ENCODE measurements around the gene PANK4. TPM values are rescaled to one million over a fixed set of nuclear protein-coding genes. Genes with fewer than 3 reads are reported as not detected.

PANK4 gene
- total and polyA plus RNA-seq, 2 experiments from 2014 or later, result 18.5 to 21.3 TPM

DNA sequence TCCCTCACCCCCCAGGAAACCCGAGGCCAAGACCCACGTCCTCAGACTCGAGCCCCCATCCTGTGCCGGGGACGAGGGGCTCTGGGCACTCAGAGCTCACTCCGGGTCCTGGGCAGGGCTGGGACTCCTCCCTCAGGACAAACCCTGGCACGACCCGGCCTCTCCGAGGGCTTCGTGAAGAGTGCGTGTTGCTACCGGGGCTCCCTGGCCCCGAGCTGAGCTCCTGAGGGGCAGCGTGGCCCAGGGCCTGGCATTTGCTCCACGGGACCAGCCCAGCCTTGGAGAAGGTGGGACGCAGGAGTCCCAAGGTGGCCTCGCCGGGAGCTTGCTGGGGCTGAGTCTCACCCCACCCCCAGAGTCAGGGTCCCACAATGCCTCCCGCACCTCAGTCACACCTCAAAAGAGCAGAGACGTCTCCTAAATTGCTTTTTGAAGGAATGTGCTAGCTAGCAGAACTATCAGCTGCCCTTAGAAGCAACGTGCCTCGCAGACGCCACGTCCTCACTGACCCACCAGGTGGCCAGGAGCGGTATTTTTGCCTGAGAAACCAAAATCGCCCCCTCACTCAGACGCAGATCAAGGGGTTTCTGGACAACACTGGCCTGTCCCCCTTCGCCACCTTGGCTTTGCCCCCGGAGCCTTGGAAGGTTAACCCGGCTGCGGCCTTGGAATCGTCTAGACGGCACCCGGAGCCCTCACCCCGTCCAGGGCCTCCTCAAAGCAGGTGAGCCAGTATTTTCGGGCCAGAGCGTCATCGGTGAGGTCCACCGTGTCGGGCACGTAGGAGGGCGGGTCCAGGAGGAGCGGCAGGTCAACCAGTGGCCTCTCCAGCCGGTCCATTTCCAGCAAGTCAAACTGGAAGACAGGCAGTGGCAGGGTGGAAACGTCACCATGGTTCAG, 11.3 kb downstream of the PANK4 start:
- no peaks in the 10 kb centered on the region for H3K27me3 ChIP-seq
- H3K9me2 ChIP-seq (replicated peaks; ENCODE audit: insufficient read depth), result no peaks in the 10 kb centered on the region
- no peaks in the 10 kb centered on the region for H3K79me2 ChIP-seq
- H3K9me3 ChIP-seq (ENCODE audit: low read depth), result no peaks in the 10 kb centered on the region
- no peak for DNase-seq (ENCODE audit: low spot score)
- H3K4me1 ChIP-seq (ENCODE audit: insufficient read depth), result no peaks in the 10 kb centered on the region
- no peaks in the 10 kb centered on the region for H4K20me1 ChIP-seq (ENCODE audit: insufficient read depth, poor library complexity, severe bottlenecking)
- H3K4me3 ChIP-seq, result no peak overlapping the region
- H3K27ac ChIP-seq, result no peak overlapping the region
- no peaks in the 10 kb centered on the region for H3K36me3 ChIP-seq (replicated peaks; ENCODE audit: insufficient read depth, low read depth)
- WGBS (ENCODE audit: low lambda C conversion rate, missing lambda C conversion rate), result 94% methylated on average over 45 of the region's 45 CpGs
- TF ChIP-seq, protein P1, sequence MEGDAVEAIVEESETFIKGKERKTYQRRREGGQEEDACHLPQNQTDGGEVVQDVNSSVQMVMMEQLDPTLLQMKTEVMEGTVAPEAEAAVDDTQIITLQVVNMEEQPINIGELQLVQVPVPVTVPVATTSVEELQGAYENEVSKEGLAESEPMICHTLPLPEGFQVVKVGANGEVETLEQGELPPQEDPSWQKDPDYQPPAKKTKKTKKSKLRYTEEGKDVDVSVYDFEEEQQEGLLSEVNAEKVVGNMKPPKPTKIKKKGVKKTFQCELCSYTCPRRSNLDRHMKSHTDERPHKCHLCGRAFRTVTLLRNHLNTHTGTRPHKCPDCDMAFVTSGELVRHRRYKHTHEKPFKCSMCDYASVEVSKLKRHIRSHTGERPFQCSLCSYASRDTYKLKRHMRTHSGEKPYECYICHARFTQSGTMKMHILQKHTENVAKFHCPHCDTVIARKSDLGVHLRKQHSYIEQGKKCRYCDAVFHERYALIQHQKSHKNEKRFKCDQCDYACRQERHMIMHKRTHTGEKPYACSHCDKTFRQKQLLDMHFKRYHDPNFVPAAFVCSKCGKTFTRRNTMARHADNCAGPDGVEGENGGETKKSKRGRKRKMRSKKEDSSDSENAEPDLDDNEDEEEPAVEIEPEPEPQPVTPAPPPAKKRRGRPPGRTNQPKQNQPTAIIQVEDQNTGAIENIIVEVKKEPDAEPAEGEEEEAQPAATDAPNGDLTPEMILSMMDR (IDR thresholded peaks at IDR 0.05; ENCODE audit: poor library complexity), result no peak
- no peak for TF ChIP-seq EZH2 (IDR thresholded peaks at IDR 0.05; ENCODE audit: borderline replicate concordance)
- TF ChIP-seq EZH2phosphoT487 (IDR thresholded peaks at IDR 0.05; ENCODE audit: low read depth, severe bottlenecking, unreplicated experiment), result no peak
- no peak overlapping the region for H3K4me2 ChIP-seq
- no peak overlapping the region for H2AFZ ChIP-seq

DNA sequence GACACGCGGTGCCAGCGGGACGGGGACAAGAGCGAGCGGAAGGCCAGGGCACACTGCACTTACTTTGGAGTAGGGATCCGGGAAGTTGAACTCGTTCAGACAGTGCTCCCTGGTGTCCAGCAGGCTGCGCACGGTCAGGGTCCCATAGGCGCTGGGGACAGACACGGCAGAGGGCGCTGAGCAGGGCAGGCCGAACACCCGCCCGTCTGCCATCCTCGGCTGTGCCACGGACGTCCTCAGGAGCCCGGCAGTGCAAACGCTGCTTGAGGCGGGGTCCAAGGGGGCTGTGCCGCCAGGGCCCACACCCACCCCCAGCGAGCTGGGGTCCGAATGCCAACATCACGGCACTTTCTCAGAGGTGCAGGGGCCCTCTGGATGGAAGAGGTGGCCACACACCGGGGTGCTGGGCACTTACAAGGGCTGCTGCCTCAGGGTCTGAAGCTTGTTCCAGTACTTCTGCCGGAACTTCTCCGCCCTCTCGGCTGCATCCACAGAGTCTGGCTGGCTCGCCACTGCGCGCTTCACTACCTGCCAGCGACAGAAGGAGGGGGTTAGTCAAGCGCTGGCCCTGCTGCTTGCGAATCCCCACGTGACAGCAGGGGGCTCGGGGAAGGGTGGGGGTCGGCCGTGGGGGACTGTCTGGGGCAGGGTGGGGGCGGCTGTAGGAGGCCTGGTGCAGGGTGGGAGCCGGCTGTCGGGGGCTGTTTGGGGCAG, 12.3 kb downstream of the PANK4 start:
- Histone ChIP-seq H3K79me2 (no peaks in the 10 kb centered on the region), H3K27me3 (no peaks in the 10 kb centered on the region), H3K4me2 (no peak overlapping the region), H3K9me2 (replicated peaks; ENCODE audit: insufficient read depth) (no peaks in the 10 kb centered on the region), H4K20me1 (ENCODE audit: insufficient read depth, poor library complexity, severe bottlenecking) (no peaks in the 10 kb centered on the region), H3K27ac (no peak overlapping the region), H3K9me3 (ENCODE audit: low read depth) (no peaks in the 10 kb centered on the region), H3K4me3 (no peak overlapping the region), H3K36me3 (replicated peaks; ENCODE audit: insufficient read depth, low read depth) (no peaks in the 10 kb centered on the region), H2AFZ (no peak overlapping the region), H3K4me1 (ENCODE audit: insufficient read depth) (no peaks in the 10 kb centered on the region)
- no peak for TF ChIP-seq EZH2phosphoT487 (IDR thresholded peaks at IDR 0.05; ENCODE audit: low read depth, severe bottlenecking, unreplicated experiment)
- TF ChIP-seq, protein P1 (IDR thresholded peaks at IDR 0.05; ENCODE audit: poor library complexity), result no peak
- no peak for TF ChIP-seq EZH2 (IDR thresholded peaks at IDR 0.05; ENCODE audit: borderline replicate concordance)
- DNase-seq (ENCODE audit: low spot score), result no peak
- WGBS (ENCODE audit: low lambda C conversion rate, missing lambda C conversion rate), result 96% methylated on average over 33 of the region's 43 CpGs

DNA sequence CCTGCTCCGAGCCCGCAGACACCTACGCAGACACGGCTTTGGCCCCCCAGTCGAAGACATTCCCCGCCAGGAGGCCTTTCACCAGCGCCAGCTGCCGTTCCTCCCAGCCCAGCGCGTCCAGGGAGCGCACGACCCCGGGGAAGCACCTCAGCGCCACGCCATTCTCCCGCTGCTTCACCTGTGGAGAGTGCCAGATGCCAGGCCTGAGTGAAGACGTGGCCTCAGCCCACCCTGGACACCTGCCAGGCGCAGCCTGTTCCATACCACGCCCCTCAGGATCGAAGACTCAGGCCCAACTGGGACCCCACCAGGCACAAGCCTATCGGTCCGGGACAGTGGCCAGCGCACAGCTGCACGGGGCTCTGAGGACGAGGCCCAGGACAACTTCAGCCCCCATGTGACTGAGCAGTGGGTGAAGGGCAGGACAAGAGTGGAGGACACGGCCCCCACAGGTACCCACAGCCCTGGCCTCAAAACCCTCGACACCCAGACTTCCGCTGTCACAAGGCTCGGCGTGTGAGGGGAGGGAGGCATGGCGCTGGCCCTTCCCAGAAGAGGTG, 13.5 kb downstream of the PANK4 start:
- no peaks in the 10 kb centered on the region for H3K9me2 ChIP-seq (replicated peaks; ENCODE audit: insufficient read depth)
- H4K20me1 ChIP-seq (ENCODE audit: insufficient read depth, poor library complexity, severe bottlenecking), result no peaks in the 10 kb centered on the region
- no peaks in the 10 kb centered on the region for H3K4me1 ChIP-seq (ENCODE audit: insufficient read depth)
- H3K79me2 ChIP-seq, result no peaks in the 10 kb centered on the region
- no peak for TF ChIP-seq EZH2phosphoT487 (IDR thresholded peaks at IDR 0.05; ENCODE audit: low read depth, severe bottlenecking, unreplicated experiment)
- TF ChIP-seq, protein P1 (IDR thresholded peaks at IDR 0.05; ENCODE audit: poor library complexity), result no peak
- TF ChIP-seq EZH2 (IDR thresholded peaks at IDR 0.05; ENCODE audit: borderline replicate concordance), result no peak
- no peak overlapping the region for H3K4me3 ChIP-seq
- no peaks in the 10 kb centered on the region for H3K36me3 ChIP-seq (replicated peaks; ENCODE audit: insufficient read depth, low read depth)
- no peak overlapping the region for H3K4me2 ChIP-seq
- DNase-seq (ENCODE audit: low spot score), result no peak
- no peaks in the 10 kb centered on the region for H3K27me3 ChIP-seq
- no peak overlapping the region for H2AFZ ChIP-seq
- no peak overlapping the region for H3K27ac ChIP-seq
- H3K9me3 ChIP-seq (ENCODE audit: low read depth), result no peaks in the 10 kb centered on the region
- WGBS (ENCODE audit: low lambda C conversion rate, missing lambda C conversion rate), result 97% methylated on average over 31 of the region's 31 CpGs
